COLO829 (cell line): Measurements from ENCODE around the gene IRS4.

ENCODE experiments used
- DNase-seq: peaks from one replicate; pipeline ENCODE4 v3.0.0; 2012; ENCODE audit warnings: low spot score

Gene IRS4

DNA sequence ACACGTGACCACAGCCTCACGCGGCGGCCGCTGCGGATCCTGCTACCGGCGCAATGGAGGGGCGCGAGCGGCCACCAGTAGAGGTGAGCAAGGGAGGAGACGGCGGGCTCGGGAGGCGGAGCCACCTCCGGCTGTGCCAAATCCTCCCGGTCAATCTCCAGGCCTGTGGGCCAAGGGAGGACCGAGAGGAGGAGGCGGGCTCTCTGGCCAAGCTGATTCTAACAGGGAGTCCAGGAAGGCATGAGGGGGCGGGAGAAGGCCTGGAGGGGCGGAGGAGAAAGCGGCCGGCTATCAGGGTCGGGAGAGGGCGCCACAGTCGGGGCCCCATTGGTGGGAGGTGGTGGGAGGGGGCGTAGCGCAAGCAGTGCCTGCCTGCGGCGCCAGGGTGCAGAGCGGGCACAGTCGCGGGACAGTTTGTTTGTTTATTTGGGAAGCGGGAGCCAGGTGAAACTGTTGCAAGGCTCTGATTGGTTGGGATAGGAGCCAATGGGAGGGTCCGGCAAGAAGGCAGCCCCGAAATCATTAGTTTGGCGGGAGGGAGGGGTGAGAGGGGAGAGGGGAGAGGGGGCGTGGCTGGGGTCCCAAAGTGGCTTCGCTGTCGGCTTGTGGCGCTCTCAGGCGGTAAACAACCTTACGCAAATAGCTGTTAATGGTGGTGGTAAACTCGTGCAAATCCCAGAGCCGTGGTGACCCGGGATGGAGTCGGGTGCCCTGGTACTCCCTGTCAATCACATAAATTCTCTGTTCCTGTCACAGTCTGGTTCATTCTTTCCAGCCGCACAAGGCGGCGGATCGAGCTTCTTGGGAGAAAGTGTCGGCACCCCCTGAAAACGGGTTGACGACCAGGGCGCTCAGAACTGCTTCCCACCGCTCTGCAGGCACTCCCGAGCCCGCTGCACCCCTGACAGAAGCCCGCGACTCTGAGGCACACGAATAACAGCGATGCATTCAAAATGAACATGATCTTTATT is at the start of gene IRS4:
Gene IRS4, minus strand, starts transcription at position 55 of the 971 bp plus-strand sequence.
- DNase-seq, result peak; percentile 3

DNA sequence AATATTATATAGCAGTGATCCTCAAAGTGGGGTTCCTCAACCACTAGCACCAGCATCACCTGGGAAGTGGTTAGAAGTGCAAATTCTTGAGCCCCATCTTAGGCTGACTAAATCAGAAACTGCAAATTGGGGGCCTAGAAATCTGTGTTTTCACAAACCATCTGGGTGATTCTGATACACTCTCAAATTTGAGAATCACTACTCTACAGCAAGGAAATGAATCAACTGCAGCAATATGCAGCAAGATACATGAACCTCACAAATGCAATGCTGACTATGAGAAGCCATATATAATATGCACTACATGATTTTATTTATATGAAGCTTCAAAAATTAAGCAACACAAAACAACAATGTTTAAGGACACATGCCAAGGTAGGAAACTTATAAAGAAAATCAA is 36.2 kb upstream of the IRS4 start:
- no peak for DNase-seq

GRCh38 chrX:108763559-108763958 is 27.2 kb upstream of the IRS4 start:
- DNase-seq, result no peak

DNA sequence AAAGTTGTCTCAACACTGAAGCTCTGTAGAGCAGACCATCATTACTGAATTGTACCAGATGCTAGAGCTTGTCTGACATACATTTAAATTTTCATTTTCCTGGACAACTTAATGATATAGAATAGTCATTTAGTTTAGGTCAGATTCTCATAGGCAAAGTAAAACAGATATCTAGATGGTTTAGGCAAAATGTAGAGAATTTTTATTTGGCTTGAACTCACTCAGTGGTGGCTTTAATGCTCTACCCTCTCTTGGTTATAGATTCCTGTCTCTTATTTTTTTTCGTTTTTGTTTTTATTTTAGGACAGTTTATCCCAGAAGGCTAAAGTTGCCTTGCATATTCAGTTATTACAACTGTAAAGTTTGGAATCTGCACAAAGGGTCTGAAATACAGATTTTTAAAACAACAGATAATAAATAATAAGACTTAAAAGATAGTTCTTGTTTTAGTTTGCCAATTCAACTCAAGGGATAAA is 4.0 kb upstream of the IRS4 start:
- no peak for DNase-seq

- no peak for DNase-seq
These were observed 1.4 kb upstream of the IRS4 start for GRCh38 chrX:108737754-108738153.

GRCh38 chrX:108735679-108736508 is 469 bp downstream of the IRS4 start:
- DNase-seq, result no peak

GRCh38 chrX:108735091-108735678 is 1.2 kb downstream of the IRS4 start:
- no peak for DNase-seq

DNA sequence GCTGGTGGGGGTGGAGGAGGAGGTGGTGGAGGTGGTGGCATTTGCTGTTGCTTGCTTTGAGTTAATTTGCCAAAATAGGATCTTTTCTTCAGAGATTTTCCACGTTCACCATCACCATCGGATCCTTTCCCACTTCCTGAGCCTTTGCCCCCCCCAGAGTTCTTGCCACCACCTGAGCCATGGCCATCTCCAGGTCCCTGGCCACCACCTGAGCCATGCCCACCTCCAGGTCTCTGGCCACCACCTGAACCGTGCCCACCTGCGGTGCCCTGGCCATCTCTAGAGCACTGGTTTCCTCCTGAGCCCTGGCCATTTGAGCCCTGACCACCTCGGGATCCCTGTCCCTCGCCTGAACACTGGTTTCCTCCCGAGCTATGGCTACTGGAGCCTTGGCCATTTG is 1.9 kb downstream of the IRS4 start:
- no peak for DNase-seq

- DNase-seq, result no peak
These were observed 3.6 kb downstream of the IRS4 start for GRCh38 chrX:108732630-108733321.

DNA sequence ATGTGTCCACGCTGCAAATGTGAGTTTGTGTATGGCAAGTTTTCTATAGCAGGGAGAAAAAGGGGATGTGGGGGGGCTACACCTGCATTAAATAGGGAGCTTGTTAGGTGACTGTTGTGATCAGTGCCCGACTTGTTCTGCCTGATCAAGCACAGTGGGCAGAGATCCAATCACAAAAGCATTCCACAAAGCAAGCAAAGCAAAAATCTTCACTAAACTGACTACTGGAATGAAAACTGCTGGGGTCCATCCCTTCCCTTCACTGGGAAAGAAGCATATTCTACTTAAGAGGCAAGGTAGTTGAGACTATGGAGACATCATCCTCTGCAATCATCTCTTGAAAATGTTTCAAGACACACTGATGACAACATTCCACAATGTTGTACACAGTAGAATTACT is 5.2 kb downstream of the IRS4 start:
- DNase-seq, result no peak

DNA sequence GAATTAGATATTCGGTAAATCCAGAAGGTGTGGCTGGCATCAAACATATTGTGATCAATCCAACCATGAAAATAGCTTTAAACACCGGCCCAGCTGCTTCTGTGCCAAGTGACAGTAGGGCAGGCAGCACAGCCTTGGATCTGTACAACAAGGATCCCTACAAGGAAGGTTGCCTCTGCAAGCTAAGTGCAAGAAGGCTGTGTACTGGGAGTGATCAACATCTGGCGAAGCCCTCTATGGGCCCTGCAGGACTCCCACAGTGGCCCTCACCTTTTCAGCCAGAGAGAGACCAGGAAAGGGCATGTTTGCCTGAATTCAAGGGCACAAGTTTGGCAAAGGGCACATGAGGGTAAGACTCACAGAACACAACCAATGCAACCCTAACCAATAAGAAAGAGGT is 9.6 kb downstream of the IRS4 start:
- DNase-seq, result no peak

- peak; percentile 26 for DNase-seq
These were observed 13.8 kb downstream of the IRS4 start for GRCh38 chrX:108722561-108722960.

DNA sequence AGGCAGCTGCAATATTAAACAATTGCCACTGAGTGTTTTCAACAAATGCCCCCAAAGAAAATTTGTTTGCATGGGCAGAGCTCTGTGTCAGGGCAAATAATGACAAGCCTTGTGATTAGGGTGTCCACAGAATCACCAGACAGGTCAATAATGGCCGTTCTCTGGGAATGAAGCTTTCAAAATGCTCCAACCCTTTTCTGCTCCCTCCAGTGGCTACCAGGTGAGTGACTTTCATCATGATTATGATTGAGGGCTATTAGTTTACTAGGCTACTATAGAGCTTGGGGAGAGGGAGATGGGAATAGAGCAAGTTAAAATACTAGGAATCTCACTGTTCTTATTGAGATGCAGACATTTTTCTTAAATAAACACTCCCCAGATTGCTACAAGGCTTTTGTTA is 23.5 kb downstream of the IRS4 start:
- DNase-seq, result no peak

DNA sequence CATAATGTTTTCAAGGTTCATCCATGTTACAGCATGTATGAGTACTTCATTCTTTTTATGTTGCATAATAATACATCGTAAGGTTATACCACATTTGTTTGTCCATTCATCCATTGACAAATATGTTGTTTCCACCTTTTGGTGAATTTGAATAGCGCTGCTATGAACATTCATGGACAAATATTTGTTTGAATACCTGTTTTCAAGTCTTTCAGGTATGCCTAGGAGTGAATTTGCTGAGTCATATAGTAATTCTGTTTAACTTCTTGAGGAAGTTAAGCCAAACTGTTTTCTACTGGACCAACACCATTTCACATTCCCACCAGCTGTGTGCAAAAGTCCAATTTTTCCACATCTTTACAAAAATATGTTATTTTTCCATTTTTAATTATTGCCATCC is 31.5 kb downstream of the IRS4 start:
- DNase-seq, result no peak

- no peak for DNase-seq
These were observed 33.8 kb downstream of the IRS4 start for GRCh38 chrX:108702530-108702929.

DNA sequence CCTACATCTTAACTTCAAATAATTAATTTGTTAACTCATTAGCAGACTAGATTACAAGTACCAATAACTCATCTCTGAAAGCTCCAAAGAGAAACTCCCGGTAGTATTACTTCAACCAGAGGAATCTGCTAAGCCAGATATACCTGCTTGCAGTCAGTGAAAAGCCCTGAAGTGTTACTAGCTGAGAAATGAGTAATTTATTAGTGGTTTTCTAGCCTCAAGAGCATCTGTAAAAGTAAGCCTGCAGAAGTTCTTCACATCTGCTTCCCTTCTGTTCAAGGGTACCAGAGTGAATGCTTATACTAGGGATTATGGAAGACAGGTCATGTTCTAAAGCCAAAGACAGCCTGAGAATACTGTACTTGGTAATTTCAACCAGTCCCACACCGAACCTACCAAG is 34.7 kb downstream of the IRS4 start:
- no peak for DNase-seq

DNA sequence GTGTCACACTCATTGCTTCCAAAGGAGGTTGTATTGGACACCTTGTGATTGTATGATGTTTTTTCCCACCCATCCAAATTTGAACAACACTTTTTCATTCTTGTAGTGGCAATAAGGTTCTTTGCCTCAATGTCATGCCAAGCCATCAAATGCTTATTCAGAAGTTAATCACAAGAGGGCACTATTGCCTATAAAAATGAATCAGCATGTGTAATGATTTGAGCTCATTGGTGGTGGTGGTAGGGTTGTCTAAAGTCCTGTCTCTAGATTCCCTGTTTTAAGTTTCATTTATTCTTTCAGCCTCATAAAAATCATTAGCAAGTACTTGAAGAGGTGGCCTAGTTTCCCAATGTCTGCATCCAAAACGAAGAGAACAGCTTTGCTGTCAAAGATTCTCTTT is 37.0 kb downstream of the IRS4 start:
- peak; percentile 22 for DNase-seq

DNA sequence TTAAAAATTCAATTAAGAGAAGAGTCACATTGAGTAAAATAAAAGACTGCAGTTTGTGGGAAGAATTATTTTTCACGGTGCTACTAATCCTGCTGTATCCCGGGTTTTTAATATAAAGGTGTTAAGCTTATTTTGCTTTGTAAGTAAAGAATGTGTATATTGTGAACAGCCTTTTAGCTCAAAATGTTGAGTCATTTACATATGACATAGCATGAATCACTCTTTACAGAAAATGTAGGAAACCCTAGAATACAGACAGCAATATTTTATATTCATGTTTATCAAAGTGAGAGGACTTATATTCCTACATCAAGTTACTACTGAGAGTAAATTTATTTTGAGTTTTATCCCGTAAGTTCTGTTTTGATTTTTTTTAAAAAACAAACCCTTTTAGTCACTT is 39.7 kb downstream of the IRS4 start:
- peak; percentile 2 for DNase-seq
